ENCODE results near the gene AGAP5. TPM values are rescaled to one million over a fixed set of nuclear protein-coding genes. Genes with fewer than 3 reads are reported as not detected.

The AGAP5 gene
- total and polyA plus RNA-seq, 4 donors: 3.2 to 8.9 (median 7.1) TPM

DNA sequence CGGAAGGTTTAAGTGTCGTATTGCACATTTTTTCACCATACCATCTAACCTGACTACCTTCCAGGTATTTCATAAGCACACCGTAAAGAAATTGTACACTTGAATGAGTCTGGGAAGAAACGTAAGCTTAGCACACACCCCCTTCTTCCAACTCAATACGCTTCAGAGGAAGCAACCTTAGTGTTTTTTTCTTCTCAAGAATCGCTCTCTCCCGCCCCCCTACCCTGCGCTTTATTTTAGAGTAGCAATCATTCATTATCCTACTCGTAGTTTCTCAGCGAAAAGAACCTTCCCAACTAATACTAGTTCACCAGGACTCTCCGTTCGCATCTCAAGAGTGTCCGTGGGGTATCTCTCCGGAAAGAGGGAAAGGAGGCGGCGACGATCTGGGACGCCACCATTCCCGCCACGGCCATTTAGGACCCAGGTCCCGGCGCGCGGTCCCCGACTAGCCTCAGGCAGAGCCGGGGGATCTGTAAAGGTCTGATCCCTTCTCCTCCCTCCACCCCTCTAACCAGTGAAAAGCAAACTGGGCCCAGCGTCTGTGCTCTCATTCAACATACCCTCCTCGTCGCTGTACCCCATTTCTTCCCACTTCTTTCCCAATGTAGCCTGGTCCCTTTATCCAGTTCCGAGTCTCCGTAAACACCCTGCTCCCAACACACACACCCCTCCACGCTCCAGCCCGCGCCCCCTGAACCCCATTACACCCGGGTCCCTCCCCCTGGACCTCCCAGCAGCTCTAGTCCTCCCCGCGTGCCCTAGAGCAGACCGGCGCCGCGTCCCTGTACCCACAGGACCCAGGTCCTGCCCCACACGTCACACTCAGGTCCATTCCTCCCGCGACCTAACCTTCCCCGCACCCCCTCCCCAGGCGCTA is 72.7 kb downstream of the AGAP5 start:
- H3K36me3 ChIP-seq (ENCODE audit: control insufficient read depth in 4 of 4, insufficient read depth in 4 of 4, low read length in 4 of 4): no peaks in the 10 kb centered on the region
- H3K4me3 ChIP-seq: peak overlapping the region; percentile 62
- peaks cover 0 to 6% (median 0%) of the 10 kb centered on the region in 5 donors for H3K4me1 ChIP-seq (ENCODE audit: control insufficient read depth in 5 of 5, insufficient read depth in 5 of 5, low read length in 5 of 5)
- H3K27ac ChIP-seq (ENCODE audit: low read depth in 1 of 2, low read length in 1 of 2): peak overlapping the region; percentile 65 to 79
- peak; percentile 50 to 75 (median 72) for DNase-seq
- no peaks in the 10 kb centered on the region for H3K27me3 ChIP-seq (ENCODE audit: control insufficient read depth in 3 of 3, insufficient read depth in 3 of 3, low read length in 2 of 3)
- peak overlapping the region; percentile 92 to 96 for H3K9ac ChIP-seq (ENCODE audit: insufficient read depth in 1 of 2, low read length in 2 of 2)
- peak; percentile 27 for ATAC-seq (ENCODE audit: insufficient read depth, low FRiP score)
- 0 to 1% methylated on average over 46 of the region's 46 CpGs for WGBS, 2 donors
- no peaks in the 10 kb centered on the region for H3K9me3 ChIP-seq (ENCODE audit: control insufficient read depth in 4 of 4, insufficient read depth in 3 of 4, low read length in 3 of 4)
- TF ChIP-seq, protein P1, sequence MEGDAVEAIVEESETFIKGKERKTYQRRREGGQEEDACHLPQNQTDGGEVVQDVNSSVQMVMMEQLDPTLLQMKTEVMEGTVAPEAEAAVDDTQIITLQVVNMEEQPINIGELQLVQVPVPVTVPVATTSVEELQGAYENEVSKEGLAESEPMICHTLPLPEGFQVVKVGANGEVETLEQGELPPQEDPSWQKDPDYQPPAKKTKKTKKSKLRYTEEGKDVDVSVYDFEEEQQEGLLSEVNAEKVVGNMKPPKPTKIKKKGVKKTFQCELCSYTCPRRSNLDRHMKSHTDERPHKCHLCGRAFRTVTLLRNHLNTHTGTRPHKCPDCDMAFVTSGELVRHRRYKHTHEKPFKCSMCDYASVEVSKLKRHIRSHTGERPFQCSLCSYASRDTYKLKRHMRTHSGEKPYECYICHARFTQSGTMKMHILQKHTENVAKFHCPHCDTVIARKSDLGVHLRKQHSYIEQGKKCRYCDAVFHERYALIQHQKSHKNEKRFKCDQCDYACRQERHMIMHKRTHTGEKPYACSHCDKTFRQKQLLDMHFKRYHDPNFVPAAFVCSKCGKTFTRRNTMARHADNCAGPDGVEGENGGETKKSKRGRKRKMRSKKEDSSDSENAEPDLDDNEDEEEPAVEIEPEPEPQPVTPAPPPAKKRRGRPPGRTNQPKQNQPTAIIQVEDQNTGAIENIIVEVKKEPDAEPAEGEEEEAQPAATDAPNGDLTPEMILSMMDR (IDR thresholded peaks at IDR 0.05; ENCODE audit: control extremely low read depth, extremely low read depth): no peak

Small RNA genes within 50 kb of the gene (small RNA-seq; reads per million reads assigned to genes)
- not detected for gene AC022400.4 (ENCODE audit: low replicate concordance)
- gene RNA5SP320 (ENCODE audit: low replicate concordance): not detected

Other genes with a start within 250 kb of the AGAP5 start
- gene PPP3CB, start 202.1 kb downstream of the AGAP5 start, total RNA-seq: 10 to 100 TPM; 34.9 to 65.0 TPM
- gene PPP3CB, start 202.1 kb downstream of the AGAP5 start, polyA plus RNA-seq: 10 to 100 TPM; 21.5 to 22.0 TPM
- gene USP54, start 106.8 kb downstream of the AGAP5 start, total RNA-seq: 100 to 1,000 TPM; 102 to 165 TPM
- gene USP54, start 106.8 kb downstream of the AGAP5 start, polyA plus RNA-seq: 10 to 100 TPM; 19.7 to 23.4 TPM
- 1 to 10 TPM; 2.1 to 2.4 TPM for gene MYOZ1, start 56.6 kb downstream of the AGAP5 start, total RNA-seq
- gene MYOZ1, start 56.6 kb downstream of the AGAP5 start, polyA plus RNA-seq: under 1 TPM; 0.70 to 0.98 TPM
- gene SYNPO2L, start 42.1 kb downstream of the AGAP5 start, total RNA-seq: under 1 TPM; 0.11 to 0.21 TPM
- gene SYNPO2L, start 42.1 kb downstream of the AGAP5 start, polyA plus RNA-seq: under 1 TPM; 0.10 to 0.12 TPM
- gene SEC24C, start 46.3 kb upstream of the AGAP5 start, total RNA-seq: 10 to 100 TPM; 67.3 to 77.4 TPM
- gene SEC24C, start 46.3 kb upstream of the AGAP5 start, polyA plus RNA-seq: 10 to 100 TPM; 42.3 to 47.6 TPM
- 10 to 100 TPM; 18.7 to 22.5 TPM for gene CHCHD1, start 83.9 kb upstream of the AGAP5 start, total RNA-seq
- 10 to 100 TPM; 53.2 to 88.3 TPM for gene CHCHD1, start 83.9 kb upstream of the AGAP5 start, polyA plus RNA-seq
- 100 to 1,000 TPM in 1 of 2 donors, 10 to 100 TPM in 1; 78.0 to 108 TPM for gene ZSWIM8, start 87.5 kb upstream of the AGAP5 start, total RNA-seq
- gene ZSWIM8, start 87.5 kb upstream of the AGAP5 start, polyA plus RNA-seq: 100 to 1,000 TPM in 1 of 2 donors, 10 to 100 TPM in 1; 70.3 to 113 TPM
- gene NDST2, start 113.5 kb upstream of the AGAP5 start, total RNA-seq: 10 to 100 TPM; 30.8 to 38.7 TPM
- gene NDST2, start 113.5 kb upstream of the AGAP5 start, polyA plus RNA-seq: 10 to 100 TPM; 10.9 to 35.3 TPM
- gene CAMK2G, start 176.4 kb upstream of the AGAP5 start, total RNA-seq: 10 to 100 TPM; 38.6 to 41.1 TPM
- 10 to 100 TPM; 15.8 to 19.4 TPM for gene CAMK2G, start 176.4 kb upstream of the AGAP5 start, polyA plus RNA-seq
- 10 to 100 TPM; 13.5 to 23.0 TPM for gene PLAU, start 213.0 kb upstream of the AGAP5 start, total RNA-seq
- 10 to 100 TPM; 11.6 to 36.7 TPM for gene PLAU, start 213.0 kb upstream of the AGAP5 start, polyA plus RNA-seq